Breast epithelium (tissue), 4 donors: ENCODE results near the gene MTA1. TPM values are rescaled to one million over a fixed set of nuclear protein-coding genes. Genes with fewer than 3 reads are reported as not detected.

Source experiments
- DNase-seq, 2 donors: peaks; one replicate each; pipeline ENCODE4 v3.0.0-alpha.2; 2019; ENCODE audit warnings: low spot score in 2 of 2
- H3K27ac ChIP-seq, 2 donors: fragments of 200-600 bp; sonication (generic) in 1 of 2; one replicate each; pipeline ENCODE4 v1.5.1; 2016 to 2019; ENCODE audit warnings: mild to moderate bottlenecking in 1 of 2
- H3K27me3 ChIP-seq, 2 donors: fragments of 200-600 bp; sonication (generic) in 1 of 2; one replicate each; pipeline versions ENCODE4 v1.5.1 to v1.6.0; 2017 to 2019; ENCODE audit warnings: control low read depth in 1 of 2, mild to moderate bottlenecking in 1 of 2
- H3K36me3 ChIP-seq: fragments of 200-600 bp; one replicate; pipeline ENCODE4 v1.5.1; 2019
- H3K4me1 ChIP-seq, 2 donors: fragments of 200-600 bp; sonication (generic); one replicate each; pipeline ENCODE4 v1.5.1; 2016 to 2019; ENCODE audit warnings: control low read depth in 1 of 2
- H3K4me3 ChIP-seq, 3 donors: fragments of 200-600 bp; sonication (generic); 1 replicate in 2 of 3; 2 replicates in 1 of 3; pipeline ENCODE4 v1.5.1; 2016 to 2019; ENCODE audit warnings: mild to moderate bottlenecking in 3 of 3, moderate library complexity in 2 of 3
- H3K9me3 ChIP-seq, 2 donors: fragments of 200-600 bp; sonication (generic) in 1 of 2; one replicate each; pipeline ENCODE4 v1.5.1; 2016 to 2019; ENCODE audit warnings: control low read depth in 1 of 2
- POLR2A ChIP-seq: fragments of 450-650 bp; IDR thresholded peaks from one replicate; pipeline ENCODE4 v1.6.1; 2016; ENCODE audit warnings: antibody characterized with exemption, mild to moderate bottlenecking, moderate library complexity
- POLR2AphosphoS5 ChIP-seq, 3 donors: sonication (generic); formaldehyde crosslinking; IDR thresholded peaks; one replicate each; pipeline ENCODE4 v1.6.1; 2017; ENCODE audit warnings: antibody characterized with exemption in 3 of 3
- intact Hi-C: fragments of 100-400 bp; cut with DNase I; formaldehyde crosslinking; loops from one replicate; pipeline ENCODE4 v1.15.1; 2023; ENCODE audit warnings: low total_unique reads
- total RNA-seq, 3 donors: library from RNA; depleted of rRNA; stranded (reverse); fragments of >200 nt; gene quantifications; one replicate each; pipeline ENCODE4 v1.1.0, GENCODE V29; 2016
- TF ChIP-seq, protein P1 (sequence below), 3 donors: fragments of 450-650 bp; IDR thresholded peaks; one replicate each; pipeline ENCODE4 v1.5.1; 2016 to 2017; ENCODE audit warnings: antibody characterized with exemption in 3 of 3, mild to moderate bottlenecking in 3 of 3, moderate library complexity in 3 of 3

Gene MTA1
- total RNA-seq, 3 donors from 2014 or later: 50.7 to 70.1 (median 68.8) TPM

DNA sequence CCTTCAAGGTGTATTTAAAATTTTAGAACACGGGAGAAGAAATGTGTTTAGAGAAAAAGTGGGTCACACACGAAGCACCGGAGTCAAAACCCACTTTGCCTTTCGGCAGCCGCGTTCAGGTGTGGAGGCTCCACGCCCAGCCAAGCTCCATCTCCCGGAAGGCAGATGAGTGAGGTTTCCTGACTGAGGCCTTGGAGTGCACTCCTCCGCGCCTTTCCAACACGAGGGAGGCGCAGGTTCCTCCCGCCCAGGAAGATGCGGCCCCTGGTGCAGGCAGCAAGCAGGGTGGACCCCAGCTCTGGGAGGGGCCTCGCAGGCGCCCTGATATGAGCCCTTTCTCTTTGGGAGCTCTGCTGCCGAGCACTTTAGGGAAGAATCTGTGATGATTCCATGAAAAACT lies 22.5 kb downstream of the MTA1 start:
- Histone ChIP-seq H3K4me3 (no peak overlapping the region), H3K36me3 (no peaks in the 10 kb centered on the region), H3K27me3 (no peaks in the 10 kb centered on the region), H3K27ac (no peak overlapping the region), H3K9me3 (no peaks in the 10 kb centered on the region), H3K4me1 (no peaks in the 10 kb centered on the region)
- intact Hi-C loops: no loop called here
- no peak for DNase-seq
- no peak for TF ChIP-seq POLR2A
- TF ChIP-seq, protein P1, sequence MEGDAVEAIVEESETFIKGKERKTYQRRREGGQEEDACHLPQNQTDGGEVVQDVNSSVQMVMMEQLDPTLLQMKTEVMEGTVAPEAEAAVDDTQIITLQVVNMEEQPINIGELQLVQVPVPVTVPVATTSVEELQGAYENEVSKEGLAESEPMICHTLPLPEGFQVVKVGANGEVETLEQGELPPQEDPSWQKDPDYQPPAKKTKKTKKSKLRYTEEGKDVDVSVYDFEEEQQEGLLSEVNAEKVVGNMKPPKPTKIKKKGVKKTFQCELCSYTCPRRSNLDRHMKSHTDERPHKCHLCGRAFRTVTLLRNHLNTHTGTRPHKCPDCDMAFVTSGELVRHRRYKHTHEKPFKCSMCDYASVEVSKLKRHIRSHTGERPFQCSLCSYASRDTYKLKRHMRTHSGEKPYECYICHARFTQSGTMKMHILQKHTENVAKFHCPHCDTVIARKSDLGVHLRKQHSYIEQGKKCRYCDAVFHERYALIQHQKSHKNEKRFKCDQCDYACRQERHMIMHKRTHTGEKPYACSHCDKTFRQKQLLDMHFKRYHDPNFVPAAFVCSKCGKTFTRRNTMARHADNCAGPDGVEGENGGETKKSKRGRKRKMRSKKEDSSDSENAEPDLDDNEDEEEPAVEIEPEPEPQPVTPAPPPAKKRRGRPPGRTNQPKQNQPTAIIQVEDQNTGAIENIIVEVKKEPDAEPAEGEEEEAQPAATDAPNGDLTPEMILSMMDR (IDR thresholded peaks at IDR 0.05): no peak
- TF ChIP-seq POLR2AphosphoS5 (IDR thresholded peaks at IDR 0.05): no peak

DNA sequence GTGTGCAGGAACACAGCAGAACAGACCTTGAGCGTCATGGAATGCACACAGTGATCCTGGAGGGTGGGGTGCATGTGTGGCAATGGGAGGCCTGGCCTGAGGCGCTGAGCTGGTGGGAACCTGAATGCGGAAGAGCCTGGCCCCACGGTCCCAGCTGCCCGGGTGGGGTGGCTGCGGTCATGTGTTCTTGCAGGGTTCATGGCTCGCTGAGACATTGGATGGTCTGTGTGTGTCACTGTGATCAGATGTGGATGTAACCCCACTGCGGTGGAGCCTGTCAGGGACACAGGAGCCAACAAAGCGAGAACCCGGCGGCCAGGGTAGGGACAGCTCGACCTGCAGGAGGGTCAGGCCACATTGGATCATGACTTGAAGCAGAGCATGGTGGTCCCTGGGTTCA lies 23.2 kb downstream of the MTA1 start:
- DNase-seq: no peak
- TF ChIP-seq, protein P1 (IDR thresholded peaks at IDR 0.05): no peak
- no peak for TF ChIP-seq POLR2A
- TF ChIP-seq POLR2AphosphoS5 (IDR thresholded peaks at IDR 0.05): no peak
- H3K9me3 ChIP-seq: no peaks in the 10 kb centered on the region
- no peaks in the 10 kb centered on the region for H3K36me3 ChIP-seq
- no peaks in the 10 kb centered on the region for H3K27me3 ChIP-seq
- no peak overlapping the region for H3K4me3 ChIP-seq
- no peaks in the 10 kb centered on the region for H3K4me1 ChIP-seq
- intact Hi-C loops: no loop called here
- no peak overlapping the region for H3K27ac ChIP-seq

DNA sequence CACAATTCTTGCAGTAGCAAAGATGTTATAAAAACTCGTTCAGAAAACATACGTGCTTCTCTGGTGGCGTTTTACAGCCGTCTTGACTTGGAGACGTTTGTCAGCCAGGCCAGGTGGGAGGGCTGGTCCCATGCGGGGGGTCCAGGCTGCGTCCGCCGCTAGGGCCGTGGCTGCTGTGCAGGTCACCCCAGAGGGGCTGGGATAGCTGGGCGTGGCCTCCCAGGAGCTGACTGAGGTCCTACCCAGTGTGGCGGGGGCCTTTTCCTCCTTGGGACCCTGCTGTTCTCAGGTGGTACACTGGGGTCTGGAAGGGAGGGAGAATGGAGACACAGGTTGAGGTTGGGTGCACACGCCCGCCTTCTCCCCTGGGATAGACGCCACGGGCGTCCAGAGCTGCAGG lies 25.2 kb downstream of the MTA1 start:
- TF ChIP-seq, protein P1 (IDR thresholded peaks at IDR 0.05): no peak
- TF ChIP-seq POLR2AphosphoS5 (IDR thresholded peaks at IDR 0.05): no peak
- TF ChIP-seq POLR2A: no peak
- H3K4me3 ChIP-seq: no peak overlapping the region
- no peak overlapping the region for H3K27ac ChIP-seq
- no peaks in the 10 kb centered on the region for H3K36me3 ChIP-seq
- DNase-seq: no peak
- no peaks in the 10 kb centered on the region for H3K4me1 ChIP-seq
- intact Hi-C loops: no loop called here
- no peaks in the 10 kb centered on the region for H3K27me3 ChIP-seq
- H3K9me3 ChIP-seq: no peaks in the 10 kb centered on the region

- H3K36me3 ChIP-seq: no peaks in the 10 kb centered on the region
- TF ChIP-seq POLR2A: no peak
- TF ChIP-seq, protein P1 (IDR thresholded peaks at IDR 0.05): no peak
- intact Hi-C loops: no loop called here
- no peak for DNase-seq
- H3K27me3 ChIP-seq: no peaks in the 10 kb centered on the region
- no peaks in the 10 kb centered on the region for H3K9me3 ChIP-seq
- no peak overlapping the region for H3K27ac ChIP-seq
- H3K4me3 ChIP-seq: no peak overlapping the region
- no peaks in the 10 kb centered on the region for H3K4me1 ChIP-seq
Measured at GRCh38 chr14:105445290-105445689, 25.7 kb downstream of the MTA1 start.

GRCh38 chr14:105445901-105446845 lies 26.5 kb downstream of the MTA1 start:
- intact Hi-C loops: no loop called here
- TF ChIP-seq POLR2A (no peak), POLR2AphosphoS5 (IDR thresholded peaks at IDR 0.05) (no peak)
- TF ChIP-seq, protein P1 (IDR thresholded peaks at IDR 0.05): no peak
- Histone ChIP-seq H3K36me3 (no peaks in the 10 kb centered on the region), H3K9me3 (no peaks in the 10 kb centered on the region), H3K4me1 (no peaks in the 10 kb centered on the region), H3K27ac (no peak overlapping the region), H3K27me3 (no peaks in the 10 kb centered on the region), H3K4me3 (no peak overlapping the region)
- no peak for DNase-seq
